ENCODE measurements around the gene DEFB124.

The DEFB124 gene

GRCh38 chr20:31514154-31515071 lies 39.5 kb upstream of the DEFB124 start, which contains the start of gene HM13 (continued):
- TF ChIP-seq ZSCAN16 (tag by site-specific recombination; IDR thresholded peaks at IDR 0.05) (peak; percentile 27; the same call in 1 of the 2 replicates), ZNF776 (tag by site-specific recombination; IDR thresholded peaks at IDR 0.05; ENCODE audit: borderline replicate concordance) (no peak), ZNF830 (tag by site-specific recombination; IDR thresholded peaks at IDR 0.05; ENCODE audit: low read depth) (no peak), ZNF133 (tag by site-specific recombination; IDR thresholded peaks at IDR 0.05) (no peak), ZNF248 (tag by site-specific recombination; IDR thresholded peaks at IDR 0.05) (no peak), ZNF521 (tag by site-specific recombination; IDR thresholded peaks at IDR 0.05) (no peak), ZNF488 (tag by site-specific recombination; IDR thresholded peaks at IDR 0.05) (no peak), ZNF274 (IDR thresholded peaks at IDR 0.05; ENCODE audit: low read length) (no peak), ZNF274 (tag by site-specific recombination; IDR thresholded peaks at IDR 0.05; ENCODE audit: borderline replicate concordance) (no peak), ZNF16 (tag by site-specific recombination; IDR thresholded peaks at IDR 0.05; ENCODE audit: low read depth) (no peak), ZNF785 (tag by site-specific recombination; IDR thresholded peaks at IDR 0.05) (no peak), ZBTB1 (tag by site-specific recombination; IDR thresholded peaks at IDR 0.05) (no peak), ZFP37 (tag by site-specific recombination; IDR thresholded peaks at IDR 0.05) (peak; percentile 80), ZNF324 (tag by site-specific recombination; IDR thresholded peaks at IDR 0.05) (peak; percentile 51; the same call in 1 of the 2 replicates), ZNF280C (tag by site-specific recombination; IDR thresholded peaks at IDR 0.05) (no peak), ZFP3 (tag by site-specific recombination; IDR thresholded peaks at IDR 0.05; ENCODE audit: low read depth) (no peak), ZNF433 (tag by site-specific recombination; IDR thresholded peaks at IDR 0.05; ENCODE audit: low read depth) (no peak), ZEB2 (tag by site-specific recombination; IDR thresholded peaks at IDR 0.05) (0 out of 2 replicates have a peak, but pooled peaks have one; percentile 63), RBAK (tag by site-specific recombination; IDR thresholded peaks at IDR 0.05) (no peak), SCRT1 (tag by site-specific recombination; IDR thresholded peaks at IDR 0.05; ENCODE audit: borderline replicate concordance) (no peak), SP7 (tag by site-specific recombination; IDR thresholded peaks at IDR 0.05) (peak; percentile 77), ZNF514 (tag by site-specific recombination; IDR thresholded peaks at IDR 0.05) (no peak), ZIC2 (tag by site-specific recombination; IDR thresholded peaks at IDR 0.05) (no peak), ZNF138 (tag by site-specific recombination; IDR thresholded peaks at IDR 0.05; ENCODE audit: borderline replicate concordance) (no peak), ZNF658 (tag by site-specific recombination; IDR thresholded peaks at IDR 0.05) (no peak), SCRT2 (tag by site-specific recombination; IDR thresholded peaks at IDR 0.05) (peak; percentile 57), ZNF707 (tag by site-specific recombination; IDR thresholded peaks at IDR 0.05) (no peak), ZNF701 (tag by site-specific recombination; IDR thresholded peaks at IDR 0.05) (no peak), ZNF548 (tag by site-specific recombination; IDR thresholded peaks at IDR 0.05) (no peak; the same call in 1 of the 2 replicates), ZBTB10 (tag by site-specific recombination; IDR thresholded peaks at IDR 0.05) (peak; percentile 21; the same call in 1 of the 2 replicates), ZBTB26 (tag by site-specific recombination; optimal IDR thresholded peaks at IDR 0.05) (peak; percentile 99), ZNF600 (tag by site-specific recombination; IDR thresholded peaks at IDR 0.05) (peak; percentile 100), ZNF366 (tag by site-specific recombination; conservative IDR thresholded peaks at IDR 0.05) (no peak), ZNF660 (tag by site-specific recombination; IDR thresholded peaks at IDR 0.05) (no peak; the same call in 1 of the 2 replicates), ZNF558 (tag by site-specific recombination; IDR thresholded peaks at IDR 0.05) (no peak), KLF16 (tag by site-specific recombination; IDR thresholded peaks at IDR 0.05) (no peak)
